H1 (cell line): ENCODE measurements around the gene BEX2.

Source experiments
- EP300 ChIP-seq, 2 experiments: IDR thresholded peaks; 1 replicate in 1 of 2; 2 replicates in 1 of 2; pipeline ENCODE4 v1.6.1; 2011 to 2012; ENCODE audit warnings: low read depth in 2 of 2, low read length in 2 of 2, mild to moderate bottlenecking in 2 of 2, borderline replicate concordance in 1 of 2, inconsistent platforms in 1 of 2, moderate library complexity in 1 of 2
- RNF2 ChIP-seq: fragments of 200-900, 300-1000 bp; sonication (generic); IDR thresholded peaks from 2 replicates; pipeline ENCODE4 v1.7.1; 2016; ENCODE audit warnings: borderline replicate concordance, low read depth, mild to moderate bottlenecking, antibody characterized with exemption, low read length; ENCODE audit not compliant: poor library complexity, severe bottlenecking; ENCODE audit errors: missing control alignments
- SIN3A ChIP-seq, 2 experiments: IDR thresholded peaks in 1 of 2; conservative IDR thresholded peaks in 1 of 2; 2 replicates each; pipeline ENCODE4 v1.6.1; 2011 to 2012; ENCODE audit warnings: low read length in 2 of 2, improper control_type of control experiment in 1 of 2, low read depth in 1 of 2, mild to moderate bottlenecking in 1 of 2
- TF ChIP-seq, protein P1 (sequence below): IDR thresholded peaks from 2 replicates; pipeline ENCODE4 v1.6.1; 2012; ENCODE audit warnings: inconsistent platforms

DNA sequence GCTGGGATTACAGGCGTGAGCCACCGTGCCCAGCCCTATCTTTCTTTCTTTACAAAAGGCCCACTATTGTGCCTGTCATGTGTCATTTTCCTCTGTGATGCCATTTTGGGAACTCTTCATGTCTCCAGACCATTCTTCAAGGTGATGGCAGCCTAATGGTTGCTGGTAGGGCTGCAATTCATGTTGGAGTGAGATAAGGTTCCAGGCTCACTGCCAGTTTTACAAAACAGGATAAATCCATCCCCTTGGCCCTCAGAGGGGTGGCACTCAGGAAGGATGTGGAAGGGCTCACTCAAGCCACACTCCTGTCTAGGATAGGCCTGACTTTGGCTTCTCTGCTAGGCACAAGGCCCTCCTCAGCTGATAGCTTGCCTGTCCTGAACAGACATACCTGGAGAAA lies 49.3 kb upstream of the BEX2 start:
- TF ChIP-seq, protein P1, sequence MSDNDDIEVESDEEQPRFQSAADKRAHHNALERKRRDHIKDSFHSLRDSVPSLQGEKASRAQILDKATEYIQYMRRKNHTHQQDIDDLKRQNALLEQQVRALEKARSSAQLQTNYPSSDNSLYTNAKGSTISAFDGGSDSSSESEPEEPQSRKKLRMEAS, result no peak
- no peak for TF ChIP-seq EP300 (IDR thresholded peaks at IDR 0.05; ENCODE audit: borderline replicate concordance in 1 of 2, low read depth in 2 of 2, low read length in 2 of 2)
- TF ChIP-seq SIN3A (conservative IDR thresholded peaks at IDR 0.05 in 1 of 2, IDR thresholded peaks at IDR 0.05 in 1 of 2; ENCODE audit: low read depth in 1 of 2, low read length in 2 of 2), result no peak
- TF ChIP-seq RNF2, result no peak
